D721Med (cell line): ENCODE data around the gene OR4F6.

Experiments
- DNase-seq: peaks from one replicate; pipeline ENCODE4 v3.0.0; 2011; ENCODE audit warnings: low spot score; ENCODE audit not compliant: insufficient read length
- FAIRE-seq: peaks from 2 replicates; lab custom pipeline; 2011; peaks lifted over from hg19 to GRCh38; lab: Jason Lieb, UNC
- CTCF ChIP-seq: IDR thresholded peaks from 2 replicates; pipeline ENCODE4 v1.5.1; 2012; ENCODE audit warnings: mild to moderate bottlenecking, control low read depth; ENCODE audit not compliant: insufficient read depth; ENCODE audit errors: missing control alignments

OR4F6 gene

GRCh38 chr15:101803676-101804075 is 367 bp downstream of the OR4F6 start:
- DNase-seq (no peak), FAIRE-seq (no peak)
- TF ChIP-seq CTCF, result no peak

- DNase-seq (no peak), FAIRE-seq (no peak)
- TF ChIP-seq CTCF, result no peak
Observed at GRCh38 chr15:101804375-101804774, 1.1 kb downstream of the OR4F6 start.

- no peak for TF ChIP-seq CTCF
- no peak for FAIRE-seq
- DNase-seq, result no peak
Observed at GRCh38 chr15:101804941-101805340, 1.6 kb downstream of the OR4F6 start.

- FAIRE-seq, result no peak
- TF ChIP-seq CTCF, result no peak
Observed at GRCh38 chr15:101805605-101806345, 2.5 kb downstream of the OR4F6 start.

GRCh38 chr15:101807345-101807945 is 4.1 kb downstream of the OR4F6 start:
- no peak for FAIRE-seq

More at GRCh38 chr15:101805605-101806345, 2.5 kb downstream of the OR4F6 start:
- no peak for DNase-seq

GRCh38 chr15:101808201-101808600 is 4.9 kb downstream of the OR4F6 start:
- FAIRE-seq, result no peak
- TF ChIP-seq CTCF, result no peak
- no peak for DNase-seq

More at GRCh38 chr15:101807345-101807945, 4.1 kb downstream of the OR4F6 start:
- TF ChIP-seq CTCF, result no peak
- no peak for DNase-seq

GRCh38 chr15:101810456-101810855 is 7.1 kb downstream of the OR4F6 start:
- no peak for DNase-seq
- TF ChIP-seq CTCF, result no peak
- FAIRE-seq, result no peak
